Glutamatergic neuron (in vitro differentiated cells): ENCODE results near the gene FRK. TPM values are rescaled to one million over a fixed set of nuclear protein-coding genes. Genes with fewer than 3 reads are reported as not detected.

Source experiments
- DNase-seq: peaks from one replicate; pipeline ENCODE4 v3.0.0; 2022
- H3K27ac Mint-ChIP-seq: one replicate; pipeline ENCODE4 v1.8.0; 2020; ENCODE audit warnings: mild to moderate bottlenecking, mixed read lengths, inconsistent platforms; ENCODE audit not compliant: unreplicated experiment
- H3K27me3 Mint-ChIP-seq: one replicate; pipeline ENCODE4 v1.8.0; 2020; ENCODE audit warnings: mild to moderate bottlenecking, moderate library complexity, mixed read lengths, inconsistent platforms; ENCODE audit not compliant: unreplicated experiment
- H3K36me3 Mint-ChIP-seq: one replicate; pipeline ENCODE4 v1.8.0; 2020; ENCODE audit warnings: mild to moderate bottlenecking, mixed read lengths, inconsistent platforms; ENCODE audit not compliant: unreplicated experiment
- H3K4me1 Mint-ChIP-seq: one replicate; pipeline ENCODE4 v1.8.0; 2020; ENCODE audit warnings: mild to moderate bottlenecking, low read depth, mixed read lengths, inconsistent platforms; ENCODE audit not compliant: unreplicated experiment
- H3K4me3 Mint-ChIP-seq: one replicate; pipeline ENCODE4 v1.8.0; 2020; ENCODE audit warnings: mild to moderate bottlenecking, mixed read lengths, inconsistent platforms; ENCODE audit not compliant: unreplicated experiment
- H3K9me3 Mint-ChIP-seq: one replicate; pipeline ENCODE4 v1.8.0; 2020; ENCODE audit warnings: mild to moderate bottlenecking, moderate library complexity, mixed read lengths, inconsistent platforms; ENCODE audit not compliant: unreplicated experiment
- total RNA-seq: library from RNA; stranded (reverse); fragmentation: NEBNext Ultra II Directional; extraction: Animal tissue kit (Norgen Biotek cat#: 25700); gene quantifications from one replicate; pipeline ENCODE4 v1.2.1, GENCODE V29; 2021; ENCODE audit not compliant: unreplicated experiment
- TF ChIP-seq, protein P1 (sequence below): fragments of 200-600 bp; sonication (generic); IDR thresholded peaks from one replicate; pipeline ENCODE4 v1.5.0; 2021; ENCODE audit not compliant: partially characterized antibody, unreplicated experiment

The FRK gene
- total RNA-seq, 1 donor from 2014 or later, result 0.37 TPM

DNA sequence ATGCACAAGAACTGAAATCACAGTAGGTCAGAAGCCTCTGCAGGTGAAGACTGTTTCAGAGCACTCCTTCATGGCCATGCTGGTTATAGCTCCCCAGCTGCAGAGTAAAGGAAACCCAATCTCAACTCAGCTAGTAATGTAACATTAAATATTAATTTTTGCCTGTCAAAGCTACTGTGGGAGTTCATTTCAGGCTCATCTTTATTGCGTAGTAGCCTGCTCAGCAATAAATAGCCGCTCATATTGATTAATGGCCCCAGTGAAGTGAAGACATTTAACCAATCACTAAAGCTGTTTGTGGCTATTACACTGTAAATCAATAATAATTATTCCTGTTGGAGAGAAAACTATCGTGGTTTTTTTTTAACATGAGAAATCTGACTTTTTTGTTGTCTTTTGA lies 101.7 kb downstream of the FRK start:
- no peaks in the 10 kb centered on the region for H3K36me3 Mint-ChIP-seq
- no peak for DNase-seq
- peaks cover 2% of the 10 kb centered on the region for H3K4me1 Mint-ChIP-seq
- H3K4me3 Mint-ChIP-seq, result no peak overlapping the region
- no peaks in the 10 kb centered on the region for H3K27me3 Mint-ChIP-seq
- no peak overlapping the region for H3K27ac Mint-ChIP-seq
- TF ChIP-seq, protein P1, sequence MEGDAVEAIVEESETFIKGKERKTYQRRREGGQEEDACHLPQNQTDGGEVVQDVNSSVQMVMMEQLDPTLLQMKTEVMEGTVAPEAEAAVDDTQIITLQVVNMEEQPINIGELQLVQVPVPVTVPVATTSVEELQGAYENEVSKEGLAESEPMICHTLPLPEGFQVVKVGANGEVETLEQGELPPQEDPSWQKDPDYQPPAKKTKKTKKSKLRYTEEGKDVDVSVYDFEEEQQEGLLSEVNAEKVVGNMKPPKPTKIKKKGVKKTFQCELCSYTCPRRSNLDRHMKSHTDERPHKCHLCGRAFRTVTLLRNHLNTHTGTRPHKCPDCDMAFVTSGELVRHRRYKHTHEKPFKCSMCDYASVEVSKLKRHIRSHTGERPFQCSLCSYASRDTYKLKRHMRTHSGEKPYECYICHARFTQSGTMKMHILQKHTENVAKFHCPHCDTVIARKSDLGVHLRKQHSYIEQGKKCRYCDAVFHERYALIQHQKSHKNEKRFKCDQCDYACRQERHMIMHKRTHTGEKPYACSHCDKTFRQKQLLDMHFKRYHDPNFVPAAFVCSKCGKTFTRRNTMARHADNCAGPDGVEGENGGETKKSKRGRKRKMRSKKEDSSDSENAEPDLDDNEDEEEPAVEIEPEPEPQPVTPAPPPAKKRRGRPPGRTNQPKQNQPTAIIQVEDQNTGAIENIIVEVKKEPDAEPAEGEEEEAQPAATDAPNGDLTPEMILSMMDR, result no peak
- no peaks in the 10 kb centered on the region for H3K9me3 Mint-ChIP-seq

DNA sequence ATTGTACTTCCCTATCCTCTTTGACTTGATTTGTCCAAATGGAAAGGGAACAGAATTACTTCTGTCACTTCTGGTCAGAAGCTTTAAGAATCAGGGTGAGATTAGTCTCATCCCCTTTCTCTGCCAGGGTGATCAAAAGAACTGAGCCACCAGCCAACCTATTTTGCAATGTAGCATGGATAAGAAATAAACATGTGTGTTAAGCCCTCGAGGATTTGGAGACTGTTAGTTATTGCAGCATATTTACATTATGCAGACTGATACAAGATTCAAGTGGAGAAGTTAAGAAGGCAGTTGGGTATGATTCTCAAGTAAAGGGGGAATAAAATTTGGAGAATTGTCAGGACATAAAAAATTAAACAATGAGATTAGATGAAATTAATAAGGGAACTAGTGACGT lies 106.0 kb downstream of the FRK start:
- H3K36me3 Mint-ChIP-seq, result peaks cover 5% of the 10 kb centered on the region
- TF ChIP-seq, protein P1, result no peak
- DNase-seq, result no peak
- peaks cover 2% of the 10 kb centered on the region for H3K4me1 Mint-ChIP-seq
- no peaks in the 10 kb centered on the region for H3K27me3 Mint-ChIP-seq
- no peak overlapping the region for H3K4me3 Mint-ChIP-seq
- no peaks in the 10 kb centered on the region for H3K9me3 Mint-ChIP-seq
- no peak overlapping the region for H3K27ac Mint-ChIP-seq

DNA sequence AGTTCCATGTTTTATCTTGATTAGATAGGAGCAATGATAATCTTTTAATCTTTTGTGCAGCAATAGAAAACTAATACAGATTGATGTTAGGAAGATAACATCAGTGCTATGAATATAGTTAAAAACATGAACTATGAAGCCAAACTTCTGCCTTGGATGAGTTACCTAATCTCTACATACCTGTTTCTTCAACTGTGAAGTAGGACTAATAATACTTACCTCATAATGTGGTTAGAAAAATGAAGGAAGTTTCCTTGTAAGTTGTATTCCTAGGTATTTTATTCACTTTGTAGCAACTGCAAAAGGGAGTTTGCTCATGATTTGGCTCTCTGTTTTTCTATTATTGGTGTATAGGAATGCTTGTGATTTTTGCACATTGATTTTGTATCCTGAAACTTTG lies 111.9 kb downstream of the FRK start:
- H3K27ac Mint-ChIP-seq, result no peak overlapping the region
- H3K27me3 Mint-ChIP-seq, result no peaks in the 10 kb centered on the region
- H3K36me3 Mint-ChIP-seq, result peaks cover 5% of the 10 kb centered on the region
- H3K9me3 Mint-ChIP-seq, result no peaks in the 10 kb centered on the region
- TF ChIP-seq, protein P1, result no peak
- DNase-seq, result no peak
- no peaks in the 10 kb centered on the region for H3K4me1 Mint-ChIP-seq
- H3K4me3 Mint-ChIP-seq, result no peak overlapping the region

DNA sequence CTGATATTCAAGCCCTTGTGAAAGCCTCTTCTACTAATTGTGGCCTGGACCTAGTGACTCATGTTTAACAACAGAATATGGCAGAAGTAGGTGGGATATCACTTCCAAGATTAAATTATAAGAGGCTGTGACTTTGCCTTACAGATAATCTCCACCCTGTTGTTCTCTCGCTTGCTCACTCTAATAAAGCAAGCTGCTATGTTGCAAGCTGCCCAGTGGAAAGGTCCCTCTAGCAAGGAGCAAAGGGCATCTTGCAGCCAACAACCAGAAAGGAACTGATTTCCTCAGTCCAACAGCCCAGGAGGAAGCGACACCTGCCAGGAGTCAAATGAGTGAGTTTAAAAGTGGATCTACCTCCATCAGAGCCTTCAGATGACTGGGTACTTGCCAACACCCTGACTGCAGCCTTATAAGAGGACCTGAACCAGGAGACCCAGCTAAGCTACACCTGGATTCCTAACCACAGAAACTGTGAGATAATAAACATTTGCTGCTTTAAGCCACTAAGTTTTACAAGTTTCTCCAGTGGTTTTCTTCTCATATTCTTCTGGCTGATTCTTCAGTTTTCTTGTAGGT lies 112.6 kb downstream of the FRK start:
- Mint-ChIP-seq H3K4me3 (no peak overlapping the region), H3K9me3 (no peaks in the 10 kb centered on the region), H3K4me1 (no peaks in the 10 kb centered on the region), H3K36me3 (peaks cover 5% of the 10 kb centered on the region), H3K27ac (no peak overlapping the region), H3K27me3 (no peaks in the 10 kb centered on the region)
- DNase-seq, result no peak
- TF ChIP-seq, protein P1, result no peak

DNA sequence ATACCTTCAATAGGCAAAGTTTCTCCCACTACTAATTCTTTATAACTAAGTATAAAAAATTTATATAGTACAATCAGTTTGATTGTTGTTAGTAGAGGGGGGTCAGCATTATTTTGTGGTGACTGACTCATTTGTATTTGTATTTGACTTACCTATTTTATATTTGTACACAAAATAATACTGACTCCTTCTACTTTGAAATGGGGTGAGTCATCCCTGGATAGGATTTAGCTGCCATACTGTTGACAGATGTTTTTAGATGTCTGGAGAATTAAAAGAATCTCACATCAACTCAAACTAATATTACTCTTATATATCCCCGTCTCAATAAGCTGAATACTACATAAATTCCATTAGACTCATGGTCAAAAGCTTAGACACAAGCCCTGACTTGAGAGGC lies 114.9 kb downstream of the FRK start:
- Mint-ChIP-seq H3K4me3 (no peak overlapping the region), H3K9me3 (no peaks in the 10 kb centered on the region), H3K4me1 (no peaks in the 10 kb centered on the region), H3K27ac (no peak overlapping the region), H3K36me3 (peaks cover 5% of the 10 kb centered on the region), H3K27me3 (no peaks in the 10 kb centered on the region)
- DNase-seq, result no peak
- TF ChIP-seq, protein P1, result no peak
